Lower leg skin (tissue), 3 donors: ENCODE measurements around the gene DENND11.

ENCODE experiments used
- CTCF ChIP-seq, 3 donors: fragments of 450-650 bp; IDR thresholded peaks; one replicate each; pipeline ENCODE4 v1.5.1; 2016; ENCODE audit warnings: antibody characterized with exemption in 3 of 3, mild to moderate bottlenecking in 3 of 3, moderate library complexity in 2 of 3
- POLR2A ChIP-seq, 2 donors: fragments of 450-650 bp; IDR thresholded peaks; one replicate each; pipeline ENCODE4 v1.6.1; 2016 to 2017; ENCODE audit warnings: antibody characterized with exemption in 2 of 2, mild to moderate bottlenecking in 1 of 2, moderate library complexity in 1 of 2

- TF ChIP-seq CTCF (IDR thresholded peaks at IDR 0.05) = no peak
- TF ChIP-seq POLR2A (IDR thresholded peaks at IDR 0.05) = no peak
Measured at GRCh38 chr7:141717450-141717849, 15.5 kb upstream of the DENND11 start.
